EL (cell line): ENCODE measurements around the gene CCDC78.
A peak's percentile ranks its signal among the peaks of the same experiment; 100 is the strongest.
"Not testable (repeated sequence)": the region's sequence is repeated elsewhere in the genome, so short reads cannot be mapped to it uniquely, and the experiment has no call there.

Experiments
- DNase-seq: peaks from one replicate; pipeline ENCODE4 v3.0.0-alpha.2; 2016

CCDC78 gene

GRCh38 chr16:760545-761343, 34.5 kb upstream of the CCDC78 start, which contains the start of gene MSLN:
Gene MSLN (plus strand): TSS chr16:760734. CDS start chr16:762681, 1,947 bp downstream.
- DNase-seq, result peak; percentile 79

DNA sequence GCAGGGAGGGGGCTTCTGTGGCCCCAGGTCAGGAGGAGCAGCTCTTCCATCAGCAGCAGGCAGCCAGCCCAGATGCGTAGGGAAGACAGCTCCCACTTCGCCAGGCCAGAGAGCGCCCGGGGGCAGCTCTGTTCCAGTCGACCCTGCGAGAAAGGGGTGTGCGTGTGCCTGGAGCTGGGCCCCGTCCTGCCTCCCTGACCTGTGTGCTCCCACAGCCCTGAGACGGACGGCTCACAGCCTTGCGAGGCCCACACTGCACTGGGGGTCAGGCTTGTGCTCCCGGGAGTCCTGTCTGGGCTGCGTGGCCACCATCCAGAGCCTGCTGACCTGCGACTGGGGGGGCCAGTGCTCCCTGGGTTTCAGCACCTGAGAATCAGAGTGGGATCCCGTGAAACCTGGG, 33.8 kb upstream of the CCDC78 start:
- DNase-seq, result no peak

GRCh38 chr16:759110-759910, 33.1 kb upstream of the CCDC78 start:
- DNase-seq, result no peak

DNA sequence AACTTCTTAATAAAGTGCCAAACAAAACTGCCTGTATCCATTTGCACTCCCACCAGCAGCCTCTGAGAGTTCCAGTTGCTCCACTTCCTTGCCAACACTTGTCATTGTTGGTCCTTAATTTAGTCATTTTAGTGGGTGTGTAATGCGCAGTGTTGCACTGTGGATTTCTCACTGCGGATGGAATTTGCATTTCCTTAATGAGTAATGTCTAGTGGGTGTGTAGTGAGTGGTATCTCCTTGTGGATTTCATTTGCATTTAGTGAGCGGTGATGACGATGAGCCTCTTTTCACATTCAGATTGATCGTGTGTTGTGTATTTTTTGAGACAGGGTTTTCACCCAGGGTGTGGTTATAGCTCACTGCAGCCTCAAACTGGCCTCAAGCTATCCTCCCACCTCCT, 30.2 kb upstream of the CCDC78 start:
- DNase-seq, result no peak

GRCh38 chr16:754656-755055, 28.4 kb upstream of the CCDC78 start:
- DNase-seq, result no peak

DNA sequence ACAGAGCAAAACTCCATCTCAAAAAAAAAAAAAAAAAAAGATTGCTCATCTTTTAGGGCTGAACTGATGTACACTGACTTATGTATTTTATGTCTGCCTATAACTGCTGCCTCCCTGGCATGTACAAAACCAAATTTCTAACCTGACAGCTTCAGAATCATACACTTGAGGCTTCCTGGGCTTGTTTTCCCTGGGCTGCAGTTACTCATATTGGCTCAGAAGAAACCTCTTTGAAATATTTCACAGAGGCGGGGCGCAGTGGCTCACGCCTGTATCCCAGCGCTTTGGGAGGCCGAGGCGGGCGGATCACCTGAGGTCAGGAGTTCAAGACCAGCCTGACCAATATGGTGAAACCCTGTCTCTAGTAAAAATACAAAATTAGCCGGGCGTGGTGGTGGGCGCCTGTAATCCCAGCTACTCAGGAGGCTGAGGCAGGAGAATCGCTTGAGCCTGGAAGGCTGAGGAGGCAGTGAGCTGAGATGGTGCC, 27.9 kb upstream of the CCDC78 start:
- not testable (repeated sequence) for DNase-seq

- no peak for DNase-seq
These were observed 25.7 kb upstream of the CCDC78 start for GRCh38 chr16:752007-752312.

DNA sequence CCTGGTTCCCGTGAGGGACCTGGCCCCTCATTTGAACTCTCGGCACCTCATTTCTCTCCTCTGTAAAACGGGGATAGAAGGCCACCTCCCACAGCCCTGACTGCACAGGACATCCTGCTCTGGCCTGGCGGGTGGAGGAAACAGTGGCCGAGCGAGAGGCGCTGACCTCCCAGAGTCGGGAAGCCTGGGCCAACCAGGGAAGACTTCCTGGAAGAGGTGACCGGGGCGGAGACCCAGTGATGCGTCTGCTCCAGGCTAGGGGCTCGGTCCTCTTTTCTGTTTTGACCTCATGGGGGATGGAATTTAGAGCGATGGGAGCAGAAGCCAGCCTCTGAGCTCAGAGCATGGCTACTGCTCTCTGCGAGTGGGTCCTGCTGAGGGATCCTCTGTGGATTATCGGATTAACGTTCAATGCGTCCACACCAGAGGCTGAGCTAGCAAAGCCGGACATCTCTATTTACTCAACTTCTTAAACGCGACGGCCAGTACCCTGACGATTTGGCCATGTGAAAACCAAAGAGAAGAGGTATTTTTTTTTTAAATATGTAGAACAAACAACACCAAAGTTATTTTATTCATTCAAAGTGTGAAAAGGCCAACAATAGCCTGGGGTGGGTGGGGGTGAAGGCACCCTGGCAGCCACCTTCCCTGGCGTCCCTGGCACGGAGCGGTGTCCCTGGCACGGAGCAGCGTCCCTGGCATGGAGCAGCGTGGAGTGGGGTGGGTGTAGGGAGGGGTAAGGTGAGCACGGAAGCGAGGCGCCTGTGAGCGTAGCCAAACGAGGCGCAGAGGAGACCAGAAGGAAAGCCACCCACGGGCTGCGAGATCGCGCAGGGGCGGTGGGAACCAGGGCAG, 25.1 kb upstream of the CCDC78 start:
- no peak for DNase-seq

GRCh38 chr16:750485-750884, 24.2 kb upstream of the CCDC78 start:
- no peak for DNase-seq

GRCh38 chr16:749010-749409, 22.8 kb upstream of the CCDC78 start:
- DNase-seq, result peak; percentile 77

DNA sequence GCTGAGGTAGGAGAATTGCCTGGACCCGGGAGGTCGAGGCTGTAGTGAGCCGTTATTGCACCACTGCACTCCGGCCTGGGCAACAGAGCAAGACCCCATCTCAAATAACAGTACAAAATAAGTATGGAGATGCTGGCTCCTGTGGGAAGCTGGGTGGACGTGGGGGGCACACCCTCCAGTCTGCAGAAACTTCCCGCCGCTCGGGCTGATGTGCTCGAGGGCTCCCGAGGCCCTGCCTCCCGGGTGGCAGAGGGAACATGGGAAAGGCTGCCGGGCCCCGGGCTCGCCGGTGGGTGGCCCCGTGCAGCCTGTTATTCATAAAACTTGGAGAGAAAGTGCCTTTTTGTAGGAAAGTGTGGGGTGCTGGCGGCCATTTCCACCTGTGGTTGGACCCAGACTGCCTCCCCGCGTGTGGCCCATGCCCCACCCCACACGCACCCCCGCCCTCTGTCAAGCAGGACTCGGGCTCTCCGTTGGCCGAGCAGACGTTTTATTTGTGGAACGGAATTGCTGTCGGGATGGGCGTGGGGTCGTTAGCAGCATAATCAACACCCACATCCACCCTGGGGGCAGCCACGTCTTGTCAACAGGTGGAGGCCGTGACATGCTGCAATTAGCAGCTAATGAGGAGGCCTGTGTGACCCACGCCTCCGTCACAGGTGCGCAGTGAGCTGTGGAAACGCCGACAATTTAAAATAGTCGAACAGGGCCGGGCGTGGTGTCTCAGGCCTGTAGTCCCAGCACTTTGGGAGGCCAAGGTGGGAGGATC, 21.9 kb upstream of the CCDC78 start:
- no peak for DNase-seq

- no peak for DNase-seq
These were observed 20.4 kb upstream of the CCDC78 start for GRCh38 chr16:746637-747036.

- no peak for DNase-seq
These were observed 19.5 kb upstream of the CCDC78 start for GRCh38 chr16:745739-746138.

DNA sequence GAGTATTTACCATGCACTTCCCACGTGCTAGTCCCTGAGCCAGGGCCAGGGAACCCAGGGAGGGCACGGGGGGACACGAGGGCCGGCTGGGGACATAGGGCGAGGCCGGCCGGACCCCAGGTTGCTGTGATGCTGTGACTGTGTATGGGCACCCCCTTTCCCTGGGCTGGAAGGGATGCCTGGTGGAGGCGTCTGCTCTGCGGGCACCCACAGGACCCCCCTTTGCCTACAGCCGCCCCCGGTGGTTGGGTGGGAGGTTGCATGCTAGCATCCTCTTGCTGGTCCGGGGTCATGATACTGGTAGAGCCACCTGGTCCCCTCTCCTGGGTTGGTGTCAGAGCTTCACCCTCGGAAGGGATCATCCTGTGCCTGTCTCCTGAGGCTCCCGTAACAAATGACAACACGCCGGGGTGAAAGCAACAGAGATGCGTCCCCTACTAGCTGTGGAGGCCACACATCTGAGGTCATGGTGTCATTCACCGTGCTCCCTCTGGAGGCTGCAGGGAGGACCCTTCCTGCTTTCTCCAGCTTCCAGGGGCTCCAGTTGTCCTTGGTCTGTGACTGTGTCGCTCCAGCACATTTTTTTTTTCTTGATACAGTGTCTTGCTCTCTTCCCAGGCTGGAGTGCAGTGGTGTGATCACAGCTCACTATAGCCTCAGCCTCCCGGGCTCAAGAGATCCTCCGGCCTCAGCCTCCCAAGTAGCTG, 17.7 kb upstream of the CCDC78 start:
- DNase-seq, result no peak

- not testable (repeated sequence) for DNase-seq
These were observed 16.7 kb upstream of the CCDC78 start for GRCh38 chr16:742894-743293.

DNA sequence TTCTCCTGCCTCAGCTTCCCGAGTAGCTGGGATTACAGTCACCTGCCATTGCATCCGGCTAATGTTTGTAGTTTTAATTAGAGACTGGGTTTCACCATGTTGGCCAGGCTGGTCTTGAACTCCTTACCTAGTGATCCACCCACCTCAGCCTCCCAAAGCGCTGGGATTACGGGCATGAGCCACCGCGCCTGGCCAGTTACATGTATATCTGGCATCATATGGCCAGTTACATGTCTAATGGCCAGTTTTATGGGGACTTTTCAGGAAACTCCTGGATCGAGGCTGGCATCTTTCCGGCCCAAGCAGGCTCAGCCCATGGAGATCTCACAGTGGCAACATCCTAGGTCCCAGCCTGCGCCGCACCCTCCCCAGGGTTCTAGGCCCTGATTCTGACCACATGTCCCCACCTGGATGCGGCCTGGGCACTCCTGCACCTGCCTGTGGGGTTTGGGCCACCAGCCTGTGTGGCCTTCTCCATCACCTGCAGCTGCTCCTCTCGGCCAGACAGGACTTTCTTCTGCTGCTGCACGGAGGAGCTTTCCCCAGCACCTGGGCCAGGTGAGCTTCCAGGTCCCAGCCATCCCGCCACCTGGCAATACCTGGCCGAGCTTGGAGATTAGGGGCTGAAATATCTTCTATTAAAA, 15.9 kb upstream of the CCDC78 start:
- no peak for DNase-seq

GRCh38 chr16:740764-741505, 14.7 kb upstream of the CCDC78 start, which contains the start of gene CIAO3:
Gene CIAO3 (minus strand): TSS chr16:740997. CDS start chr16:740985, 12 bp downstream.
- peak; percentile 83 for DNase-seq

DNA sequence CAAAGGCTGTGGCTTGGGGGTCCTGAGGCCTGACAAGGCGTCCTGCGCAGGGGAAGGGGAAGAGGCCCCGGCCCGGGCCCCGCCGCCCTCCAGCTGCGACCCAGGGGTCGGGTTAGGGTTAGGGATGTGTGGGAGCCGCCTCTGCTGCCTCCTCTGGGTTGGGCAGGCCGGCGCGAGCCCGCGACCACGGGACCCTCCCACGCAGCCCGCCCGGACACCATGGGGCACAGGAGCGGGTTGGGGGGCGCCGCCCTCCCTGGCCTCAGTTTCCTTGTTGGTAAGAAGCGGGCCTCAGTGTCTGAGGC, 14.2 kb upstream of the CCDC78 start:
- DNase-seq, result no peak

DNA sequence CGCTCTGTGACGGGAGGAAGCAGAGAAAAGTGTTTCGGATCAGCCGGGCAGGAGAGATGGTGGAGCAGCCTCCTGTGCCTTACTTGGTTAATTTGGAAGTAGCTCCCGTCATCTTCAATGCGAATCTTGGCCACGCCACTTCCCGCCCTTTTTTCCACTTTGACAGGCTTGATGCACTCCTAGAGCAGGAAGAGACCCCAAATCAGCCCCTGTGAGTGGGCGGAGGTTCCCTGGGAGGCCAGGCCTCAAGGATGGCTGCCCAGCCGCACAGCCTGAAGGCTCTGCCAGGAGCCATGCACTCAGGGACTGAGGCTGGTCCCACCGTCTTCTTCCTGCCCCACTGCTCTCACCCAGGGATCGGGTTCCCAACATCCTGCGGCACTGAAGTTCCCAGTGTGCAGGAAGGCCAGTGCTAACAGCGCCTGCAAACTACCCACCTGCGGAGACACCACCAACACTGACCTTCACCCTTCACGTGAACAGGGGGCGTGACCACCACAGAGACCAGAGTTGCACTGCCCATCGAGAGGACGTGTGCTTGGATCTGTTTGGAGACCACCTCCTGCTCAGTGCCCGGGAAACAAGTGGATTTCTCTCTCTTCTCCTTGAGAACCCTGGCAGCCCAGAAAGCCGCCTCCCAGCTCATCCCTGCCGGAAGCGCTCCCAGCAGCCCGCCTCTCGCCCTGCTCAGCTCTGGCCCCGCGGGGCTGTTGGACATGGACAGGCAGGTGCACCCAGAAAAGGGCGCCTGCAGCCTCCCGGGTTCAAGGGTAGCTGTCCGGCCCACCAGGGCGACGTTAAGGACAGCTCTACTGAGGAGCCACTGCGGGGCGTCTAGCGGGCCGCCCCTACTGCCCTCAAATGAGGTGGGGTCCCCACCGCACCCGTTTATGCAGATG, 13.6 kb upstream of the CCDC78 start:
- DNase-seq, result no peak
